G401.6 (cell line): ENCODE data around the gene FAHD2A.
"Not testable (repeated sequence)": the region's sequence is repeated elsewhere in the genome, so short reads cannot be mapped to it uniquely, and the experiment has no call there.

Experiments
- FAIRE-seq: peaks from 2 replicates; lab custom pipeline; 2012; peaks lifted over from hg19 to GRCh38; lab: Jason Lieb, UNC

The FAHD2A gene

GRCh38 chr2:95402370-95403203 lies at the start of gene FAHD2A:
Gene FAHD2A, plus strand, starts transcription at chr2:95402708. Its CDS starts 2,851 bp downstream, at chr2:95405559.
- no peak for FAIRE-seq

GRCh38 chr2:95353055-95353575 lies 49.4 kb upstream of the FAHD2A start:
- no peak for FAIRE-seq

- no peak for FAIRE-seq
Observed at GRCh38 chr2:95353613-95354468, 48.7 kb upstream of the FAHD2A start.

- FAIRE-seq: no peak
Observed at GRCh38 chr2:95354469-95354901, 48.0 kb upstream of the FAHD2A start.

GRCh38 chr2:95354925-95355324 lies 47.6 kb upstream of the FAHD2A start:
- no peak for FAIRE-seq

GRCh38 chr2:95355486-95355885 lies 47.0 kb upstream of the FAHD2A start:
- FAIRE-seq: not testable (repeated sequence)

- FAIRE-seq: no peak
Observed at GRCh38 chr2:95356821-95357700, 45.4 kb upstream of the FAHD2A start.

- FAIRE-seq: no peak
Observed at GRCh38 chr2:95357717-95358280, 44.7 kb upstream of the FAHD2A start.

GRCh38 chr2:95359031-95359430 lies 43.5 kb upstream of the FAHD2A start:
- no peak for FAIRE-seq

GRCh38 chr2:95359501-95359930 lies 43.0 kb upstream of the FAHD2A start:
- no peak for FAIRE-seq

GRCh38 chr2:95361216-95361980 lies 41.1 kb upstream of the FAHD2A start:
- no peak for FAIRE-seq

GRCh38 chr2:95362486-95362885 lies 40.0 kb upstream of the FAHD2A start:
- no peak for FAIRE-seq

- FAIRE-seq: no peak
Observed at GRCh38 chr2:95366514-95366913, 36.0 kb upstream of the FAHD2A start.

GRCh38 chr2:95372216-95372829 lies 30.2 kb upstream of the FAHD2A start:
- FAIRE-seq: no peak

- FAIRE-seq: no peak
Observed at GRCh38 chr2:95372845-95373244, 29.7 kb upstream of the FAHD2A start.

- no peak for FAIRE-seq
Observed at GRCh38 chr2:95374029-95374428, 28.5 kb upstream of the FAHD2A start.

GRCh38 chr2:95374451-95374920 lies 28.0 kb upstream of the FAHD2A start:
- FAIRE-seq: no peak

GRCh38 chr2:95374921-95375471 lies 27.5 kb upstream of the FAHD2A start:
- FAIRE-seq: no peak

- FAIRE-seq: no peak
Observed at GRCh38 chr2:95375532-95376150, 26.9 kb upstream of the FAHD2A start.
